ENCODE data around the gene PCDHA4.
"Not testable (repeated sequence)": the region's sequence is repeated elsewhere in the genome, so short reads cannot be mapped to it uniquely, and the experiment has no call there.

PCDHA4 gene

DNA sequence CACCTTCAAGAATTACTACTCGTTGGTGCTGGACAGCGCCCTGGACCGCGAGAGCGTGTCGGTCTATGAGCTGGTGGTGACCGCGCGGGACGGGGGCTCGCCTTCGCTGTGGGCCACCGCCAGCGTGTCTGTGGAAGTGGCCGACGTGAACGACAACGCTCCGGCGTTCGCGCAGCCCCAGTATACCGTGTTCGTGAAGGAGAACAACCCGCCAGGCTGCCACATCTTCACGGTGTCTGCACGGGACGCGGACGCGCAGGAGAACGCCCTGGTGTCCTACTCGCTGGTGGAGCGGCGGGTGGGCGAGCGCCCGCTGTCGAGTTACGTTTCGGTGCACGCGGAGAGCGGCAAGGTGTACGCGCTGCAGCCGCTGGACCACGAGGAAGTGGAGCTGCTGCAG lies 16.1 kb downstream of the PCDHA4 start:
- not testable (repeated sequence) for H3K4me1 ChIP-seq (ENCODE audit: control insufficient read depth, insufficient read depth, low read length); H3K36me3 ChIP-seq (ENCODE audit: control insufficient read depth, insufficient read depth, low read length); H3K27ac ChIP-seq (ENCODE audit: low read depth, low read length); H3K4me3 ChIP-seq (ENCODE audit: low read depth, low read length); H3K9me3 ChIP-seq (ENCODE audit: control insufficient read depth, insufficient read depth, low read length); H3K9ac ChIP-seq (ENCODE audit: low read depth, low read length); H3K27me3 ChIP-seq (ENCODE audit: control insufficient read depth, insufficient read depth, low read length)

- no peak overlapping the region for H3K27ac ChIP-seq (ENCODE audit: low read depth, low read length)
- H3K4me3 ChIP-seq (ENCODE audit: low read depth, low read length): no peak overlapping the region
Measured at GRCh38 chr5:140823475-140823874, 16.6 kb downstream of the PCDHA4 start.

GRCh38 chr5:140827704-140828361 lies 21.0 kb downstream of the PCDHA4 start, which contains the start of gene PCDHA6:
TSS of gene PCDHA6 (plus strand) at chr5:140827960. CDS start at chr5:140828092, 132 bp downstream.
- Histone ChIP-seq H3K27me3 (ENCODE audit: control insufficient read depth, insufficient read depth, low read length) (no peaks in the 10 kb centered on the region), H3K36me3 (ENCODE audit: control insufficient read depth, insufficient read depth, low read length) (no peaks in the 10 kb centered on the region), H3K4me1 (ENCODE audit: control insufficient read depth, insufficient read depth, low read length) (no peaks in the 10 kb centered on the region), H3K4me3 (ENCODE audit: low read depth, low read length) (no peak within 1 kb of the TSS), H3K9me3 (ENCODE audit: control insufficient read depth, insufficient read depth, low read length) (no peaks in the 10 kb centered on the region), H3K9ac (ENCODE audit: low read depth, low read length) (no peak within 1 kb of the TSS), H3K27ac (ENCODE audit: low read depth, low read length) (no peak within 1 kb of the TSS)

More at GRCh38 chr5:140823475-140823874, 16.6 kb downstream of the PCDHA4 start:
- no peaks in the 10 kb centered on the region for H3K36me3 ChIP-seq (ENCODE audit: control insufficient read depth, insufficient read depth, low read length)
- H3K9ac ChIP-seq (ENCODE audit: low read depth, low read length): no peak overlapping the region
- H3K4me1 ChIP-seq (ENCODE audit: control insufficient read depth, insufficient read depth, low read length): no peaks in the 10 kb centered on the region
- H3K27me3 ChIP-seq (ENCODE audit: control insufficient read depth, insufficient read depth, low read length): no peaks in the 10 kb centered on the region
- no peaks in the 10 kb centered on the region for H3K9me3 ChIP-seq (ENCODE audit: control insufficient read depth, insufficient read depth, low read length)

DNA sequence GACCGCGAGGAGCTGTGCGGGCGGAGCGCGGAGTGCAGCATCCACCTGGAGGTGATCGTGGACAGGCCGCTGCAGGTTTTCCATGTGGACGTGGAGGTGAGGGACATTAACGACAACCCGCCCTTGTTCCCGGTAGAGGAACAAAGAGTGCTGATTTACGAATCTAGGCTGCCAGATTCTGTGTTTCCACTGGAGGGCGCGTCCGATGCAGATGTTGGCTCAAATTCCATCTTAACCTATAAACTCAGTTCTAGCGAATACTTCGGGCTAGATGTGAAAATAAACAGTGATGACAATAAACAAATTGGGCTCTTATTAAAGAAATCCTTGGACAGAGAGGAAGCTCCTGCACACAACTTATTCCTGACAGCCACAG lies 21.5 kb downstream of the PCDHA4 start:
- no peaks in the 10 kb centered on the region for H3K27me3 ChIP-seq (ENCODE audit: control insufficient read depth, insufficient read depth, low read length)
- H3K36me3 ChIP-seq (ENCODE audit: control insufficient read depth, insufficient read depth, low read length): no peaks in the 10 kb centered on the region
- no peak overlapping the region for H3K27ac ChIP-seq (ENCODE audit: low read depth, low read length)
- no peak overlapping the region for H3K4me3 ChIP-seq (ENCODE audit: low read depth, low read length)
- no peak overlapping the region for H3K9ac ChIP-seq (ENCODE audit: low read depth, low read length)
- no peaks in the 10 kb centered on the region for H3K4me1 ChIP-seq (ENCODE audit: control insufficient read depth, insufficient read depth, low read length)
- H3K9me3 ChIP-seq (ENCODE audit: control insufficient read depth, insufficient read depth, low read length): no peaks in the 10 kb centered on the region

DNA sequence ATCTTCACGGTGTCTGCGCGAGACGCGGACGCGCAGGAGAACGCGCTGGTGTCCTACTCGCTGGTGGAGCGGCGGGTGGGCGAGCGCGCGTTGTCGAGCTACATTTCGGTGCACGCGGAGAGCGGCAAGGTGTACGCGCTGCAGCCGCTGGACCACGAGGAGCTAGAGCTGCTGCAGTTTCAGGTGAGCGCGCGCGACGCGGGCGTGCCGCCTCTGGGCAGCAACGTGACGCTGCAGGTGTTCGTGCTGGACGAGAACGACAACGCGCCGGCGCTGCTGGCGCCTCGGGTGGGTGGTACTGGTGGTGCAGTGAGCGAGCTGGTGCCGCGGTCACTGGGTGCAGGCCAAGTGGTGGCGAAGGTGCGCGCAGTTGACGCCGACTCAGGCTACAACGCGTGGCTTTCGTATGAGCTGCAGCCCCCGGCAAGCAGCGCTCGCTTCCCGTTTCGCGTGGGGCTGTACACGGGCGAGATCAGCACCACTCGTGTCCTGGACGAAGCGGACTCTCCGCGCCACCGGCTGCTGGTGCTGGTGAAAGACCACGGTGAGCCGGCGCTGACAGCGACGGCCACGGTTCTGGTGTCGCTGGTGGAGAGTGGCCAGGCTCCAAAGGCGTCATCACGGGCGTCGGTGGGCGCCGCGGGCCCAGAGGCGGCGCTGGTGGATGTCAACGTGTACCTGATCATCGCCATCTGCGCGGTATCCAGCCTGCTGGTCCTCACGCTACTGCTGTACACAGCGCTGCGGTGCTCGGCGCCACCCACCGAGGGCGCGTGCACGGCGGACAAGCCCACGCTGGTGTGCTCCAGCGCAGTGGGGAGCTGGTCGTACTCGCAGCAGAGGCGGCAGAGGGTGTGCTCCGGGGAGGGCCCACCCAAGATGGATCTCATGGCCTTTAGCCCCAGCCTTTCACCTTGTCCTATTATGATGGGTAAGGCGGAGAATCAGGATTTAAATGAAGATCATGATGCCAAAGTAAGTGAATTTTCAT lies 22.9 kb downstream of the PCDHA4 start:
- H3K36me3 ChIP-seq (ENCODE audit: control insufficient read depth, insufficient read depth, low read length); H3K27me3 ChIP-seq (ENCODE audit: control insufficient read depth, insufficient read depth, low read length); H3K27ac ChIP-seq (ENCODE audit: low read depth, low read length); H3K4me1 ChIP-seq (ENCODE audit: control insufficient read depth, insufficient read depth, low read length); H3K9ac ChIP-seq (ENCODE audit: low read depth, low read length); H3K9me3 ChIP-seq (ENCODE audit: control insufficient read depth, insufficient read depth, low read length); H3K4me3 ChIP-seq (ENCODE audit: low read depth, low read length): not testable (repeated sequence)

DNA sequence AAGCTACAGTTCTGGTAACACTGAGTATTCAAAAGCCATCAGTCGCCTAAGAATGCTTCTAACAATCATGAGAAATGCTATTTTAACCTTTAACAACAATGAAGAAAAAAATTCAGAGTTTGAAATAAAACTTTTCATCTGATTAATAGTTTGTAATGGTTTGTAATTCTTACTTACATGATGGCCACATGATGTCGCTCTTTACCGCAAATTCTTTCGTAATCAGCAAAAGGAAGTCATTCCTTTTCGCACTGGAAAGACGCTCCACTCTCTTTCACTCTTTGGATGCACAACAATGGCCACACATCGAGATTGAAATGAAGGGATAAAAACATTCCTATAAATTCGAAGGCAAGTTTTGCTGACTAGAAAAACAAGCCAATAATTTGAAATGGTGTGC lies 27.1 kb downstream of the PCDHA4 start, which contains the start of gene PCDHA7:
TSS of gene PCDHA7 (plus strand) at position 277 of the 400 bp plus-strand sequence. CDS start at position 392, 115 bp downstream.
- H3K36me3 ChIP-seq (ENCODE audit: control insufficient read depth, insufficient read depth, low read length): no peaks in the 10 kb centered on the region

GRCh38 chr5:140834439-140835008 lies 27.7 kb downstream of the PCDHA4 start:
- not testable (repeated sequence) for H3K9me3 ChIP-seq (ENCODE audit: control insufficient read depth, insufficient read depth, low read length); H3K4me1 ChIP-seq (ENCODE audit: control insufficient read depth, insufficient read depth, low read length); H3K27ac ChIP-seq (ENCODE audit: low read depth, low read length); H3K9ac ChIP-seq (ENCODE audit: low read depth, low read length); H3K36me3 ChIP-seq (ENCODE audit: control insufficient read depth, insufficient read depth, low read length); H3K27me3 ChIP-seq (ENCODE audit: control insufficient read depth, insufficient read depth, low read length)
- H3K4me3 ChIP-seq (ENCODE audit: low read depth, low read length): peak overlapping the region; percentile 54

More for the DNA sequence above, 27.1 kb downstream of the PCDHA4 start, which contains the start of gene PCDHA7:
- Histone ChIP-seq H3K4me3 (ENCODE audit: low read depth, low read length) (peak within 1 kb of the TSS; percentile 54), H3K4me1 (ENCODE audit: control insufficient read depth, insufficient read depth, low read length) (no peaks in the 10 kb centered on the region), H3K9ac (ENCODE audit: low read depth, low read length) (no peak within 1 kb of the TSS; the same call in 1 of the 2 replicates), H3K9me3 (ENCODE audit: control insufficient read depth, insufficient read depth, low read length) (peaks cover 9% of the 10 kb centered on the region; the same call in 1 of the 2 replicates), H3K27me3 (ENCODE audit: control insufficient read depth, insufficient read depth, low read length) (no peaks in the 10 kb centered on the region), H3K27ac (ENCODE audit: low read depth, low read length) (no peak within 1 kb of the TSS)

- H3K36me3 ChIP-seq (ENCODE audit: control insufficient read depth, insufficient read depth, low read length): no peaks in the 10 kb centered on the region
- H3K27ac ChIP-seq (ENCODE audit: low read depth, low read length): no peak overlapping the region
- H3K4me1 ChIP-seq (ENCODE audit: control insufficient read depth, insufficient read depth, low read length): no peaks in the 10 kb centered on the region
- no peak overlapping the region for H3K4me3 ChIP-seq (ENCODE audit: low read depth, low read length)
- H3K27me3 ChIP-seq (ENCODE audit: control insufficient read depth, insufficient read depth, low read length): no peaks in the 10 kb centered on the region
- no peak overlapping the region for H3K9ac ChIP-seq (ENCODE audit: low read depth, low read length)
- H3K9me3 ChIP-seq (ENCODE audit: control insufficient read depth, insufficient read depth, low read length): peaks cover 9% of the 10 kb centered on the region; the same call in 1 of the 2 replicates
Measured at GRCh38 chr5:140835622-140836510, 29.0 kb downstream of the PCDHA4 start.

DNA sequence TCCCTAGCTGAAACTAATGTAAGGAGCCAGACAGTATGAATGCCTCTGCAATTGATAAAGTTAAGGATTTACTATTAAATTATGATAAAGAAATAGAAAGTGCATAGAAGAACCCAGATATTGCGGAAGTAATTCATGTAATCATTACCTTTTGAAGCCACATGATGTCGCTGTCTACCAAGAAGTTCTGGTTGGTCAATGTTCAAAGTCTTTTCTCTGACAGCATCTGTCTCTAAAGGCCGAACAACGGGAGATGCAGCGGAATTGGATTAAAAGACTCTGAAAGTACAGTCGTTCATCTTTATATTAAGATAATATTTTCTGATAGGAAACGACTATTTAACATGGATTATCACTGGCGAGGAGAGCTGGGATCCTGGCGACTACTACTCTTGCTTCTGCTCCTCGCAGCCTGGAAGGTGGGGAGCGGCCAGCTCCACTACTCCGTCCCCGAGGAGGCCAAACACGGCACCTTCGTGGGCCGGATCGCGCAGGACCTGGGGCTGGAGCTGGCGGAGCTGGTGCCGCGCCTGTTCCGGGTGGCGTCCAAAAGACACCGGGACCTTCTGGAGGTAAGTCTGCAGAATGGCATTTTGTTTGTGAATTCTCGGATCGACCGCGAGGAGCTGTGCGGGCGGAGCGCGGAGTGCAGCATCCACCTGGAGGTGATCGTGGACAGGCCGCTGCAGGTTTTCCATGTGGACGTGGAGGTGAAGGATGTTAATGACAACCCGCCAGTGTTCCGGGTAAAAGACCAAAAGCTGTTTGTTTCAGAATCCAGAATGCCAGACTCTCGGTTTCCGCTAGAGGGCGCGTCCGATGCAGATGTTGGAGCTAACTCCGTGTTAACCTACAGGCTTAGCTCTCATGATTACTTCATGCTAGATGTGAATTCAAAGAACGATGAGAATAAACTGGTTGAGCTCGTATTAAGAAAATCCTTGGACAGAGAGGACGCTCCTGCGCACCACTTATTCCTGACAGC lies 34.4 kb downstream of the PCDHA4 start, which contains the start of gene PCDHA8:
TSS of gene PCDHA8 (plus strand) at position 210 of the 985 bp plus-strand sequence. CDS start at position 345, 135 bp downstream.
- Histone ChIP-seq H3K36me3 (ENCODE audit: control insufficient read depth, insufficient read depth, low read length) (no peaks in the 10 kb centered on the region), H3K9me3 (ENCODE audit: control insufficient read depth, insufficient read depth, low read length) (no peaks in the 10 kb centered on the region), H3K27me3 (ENCODE audit: control insufficient read depth, insufficient read depth, low read length) (no peaks in the 10 kb centered on the region), H3K4me3 (ENCODE audit: low read depth, low read length) (no peak within 1 kb of the TSS), H3K4me1 (ENCODE audit: control insufficient read depth, insufficient read depth, low read length) (no peaks in the 10 kb centered on the region), H3K27ac (ENCODE audit: low read depth, low read length) (no peak within 1 kb of the TSS), H3K9ac (ENCODE audit: low read depth, low read length) (no peak within 1 kb of the TSS)
